Activated naive CD8-positive, alpha-beta T cell (primary cell): ENCODE measurements around the gene TRAP1.
A peak's percentile ranks its signal among the peaks of the same experiment; 100 is the strongest.
"Not testable (repeated sequence)": the region's sequence is repeated elsewhere in the genome, so short reads cannot be mapped to it uniquely, and the experiment has no call there.

Experiments
- H3K27ac Mint-ChIP-seq: one replicate; pipeline ENCODE4 v1.8.0; 2021; ENCODE audit warnings: mixed read lengths
- H3K27me3 Mint-ChIP-seq: one replicate; pipeline ENCODE4 v1.8.0; 2021; ENCODE audit warnings: mixed read lengths
- H3K36me3 Mint-ChIP-seq: one replicate; pipeline ENCODE4 v1.8.0; 2021; ENCODE audit warnings: mixed read lengths
- H3K4me1 Mint-ChIP-seq: one replicate; pipeline ENCODE4 v1.8.0; 2021; ENCODE audit warnings: low read depth, mixed read lengths
- H3K4me3 Mint-ChIP-seq: one replicate; pipeline ENCODE4 v1.8.0; 2021; ENCODE audit warnings: mild to moderate bottlenecking, mixed read lengths
- H3K9me3 Mint-ChIP-seq: one replicate; pipeline ENCODE4 v1.8.0; 2021; ENCODE audit warnings: low read depth, mixed read lengths

Gene TRAP1

GRCh38 chr16:3612510-3613466 is 104.5 kb downstream of the TRAP1 start:
- Mint-ChIP-seq H3K27me3 (no peaks in the 10 kb centered on the region), H3K9me3 (no peaks in the 10 kb centered on the region), H3K4me1 (peaks cover 49% of the 10 kb centered on the region), H3K36me3 (peaks cover 3% of the 10 kb centered on the region), H3K27ac (peak overlapping the region; percentile 80), H3K4me3 (peak overlapping the region; percentile 99)

GRCh38 chr16:3611146-3611975 is 106.0 kb downstream of the TRAP1 start, which contains the start of gene SLX4:
TSS of gene SLX4 (minus strand) at chr16:3611606. CDS start at chr16:3608964, 2,642 bp downstream.
- H3K9me3 Mint-ChIP-seq: no peaks in the 10 kb centered on the region
- peak within 1 kb of the TSS; percentile 99 for H3K4me3 Mint-ChIP-seq
- H3K36me3 Mint-ChIP-seq: peaks cover 2% of the 10 kb centered on the region
- H3K27me3 Mint-ChIP-seq: no peaks in the 10 kb centered on the region
- peaks cover 54% of the 10 kb centered on the region for H3K4me1 Mint-ChIP-seq
- H3K27ac Mint-ChIP-seq: peak within 1 kb of the TSS; percentile 96

- Mint-ChIP-seq H3K4me1 (peaks cover 52% of the 10 kb centered on the region), H3K9me3 (no peaks in the 10 kb centered on the region)
Observed at GRCh38 chr16:3610698-3611145, 106.6 kb downstream of the TRAP1 start.

GRCh38 chr16:3609895-3610697 is 107.2 kb downstream of the TRAP1 start:
- Mint-ChIP-seq H3K36me3 (peaks cover 2% of the 10 kb centered on the region), H3K4me1 (peaks cover 46% of the 10 kb centered on the region), H3K4me3 (peak overlapping the region; percentile 99), H3K27me3 (no peaks in the 10 kb centered on the region), H3K27ac (peak overlapping the region; percentile 46), H3K9me3 (no peaks in the 10 kb centered on the region)

More at GRCh38 chr16:3610698-3611145, 106.6 kb downstream of the TRAP1 start:
- H3K27ac Mint-ChIP-seq: peak overlapping the region; percentile 46
- H3K27me3 Mint-ChIP-seq: no peaks in the 10 kb centered on the region
- peak overlapping the region; percentile 99 for H3K4me3 Mint-ChIP-seq
- H3K36me3 Mint-ChIP-seq: peaks cover 2% of the 10 kb centered on the region

- not testable (repeated sequence) for H3K36me3 Mint-ChIP-seq, H3K4me3 Mint-ChIP-seq, H3K27me3 Mint-ChIP-seq, H3K9me3 Mint-ChIP-seq, H3K27ac Mint-ChIP-seq
- H3K4me1 Mint-ChIP-seq: peaks cover 36% of the 10 kb centered on the region
Observed at GRCh38 chr16:3608976-3609375, 108.3 kb downstream of the TRAP1 start.

GRCh38 chr16:3608069-3608468 is 109.3 kb downstream of the TRAP1 start:
- Mint-ChIP-seq H3K36me3 (peaks cover 2% of the 10 kb centered on the region), H3K4me1 (peaks cover 30% of the 10 kb centered on the region), H3K4me3 (no peak overlapping the region), H3K9me3 (no peaks in the 10 kb centered on the region), H3K27ac (no peak overlapping the region), H3K27me3 (no peaks in the 10 kb centered on the region)
